ENCODE measurements around the gene NDST1. TPM values are rescaled to one million over a fixed set of nuclear protein-coding genes. Genes with fewer than 3 reads are reported as not detected.

Gene NDST1
- total RNA-seq, 2 experiments from 2014 or later: 9.5 to 26.6 TPM

- Histone ChIP-seq H3K79me2 (ENCODE audit: insufficient read depth, low read depth, low read length) (no peaks in the 10 kb centered on the region), H3K4me1 (ENCODE audit: insufficient read depth, low read length, poor library complexity, severe bottlenecking) (no peaks in the 10 kb centered on the region), H4K20me1 (ENCODE audit: insufficient read depth, low read length) (no peaks in the 10 kb centered on the region), H3K4me3 (ENCODE audit: low read depth, low read length, poor library complexity, severe bottlenecking) (no peak overlapping the region), H3K27ac (ENCODE audit: low read depth, low read length, poor library complexity, severe bottlenecking) (no peak overlapping the region), H3K36me3 (ENCODE audit: insufficient read depth, low read length) (no peaks in the 10 kb centered on the region), H2AFZ (ENCODE audit: low read length) (no peak overlapping the region), H3K9me2 (ENCODE audit: insufficient read depth, low read length) (no peaks in the 10 kb centered on the region), H3K9me3 (ENCODE audit: low read length) (no peaks in the 10 kb centered on the region), H3K4me2 (ENCODE audit: low read length) (no peak overlapping the region)
- intact Hi-C loops (cut with micrococcal nuclease; ENCODE audit: unreplicated experiment): no loop called here
- TF ChIP-seq CTCF (conservative IDR thresholded peaks at IDR 0.05; ENCODE audit: low read length) (no peak), EZH2phosphoT487 (IDR thresholded peaks at IDR 0.05; ENCODE audit: borderline replicate concordance, low read depth, low read length) (no peak)
- CTCF ChIA-PET (ENCODE audit: unreplicated experiment): no interaction called here
- BruUV-seq (replicated peaks): no TSS peak
- DNase-seq (ENCODE audit: low spot score): peak; percentile 10
- POLR2A ChIA-PET: no interaction called here
Observed at GRCh38 chr5:150596826-150597225, 88.9 kb downstream of the NDST1 start.

GRCh38 chr5:150598006-150598405 lies 90.1 kb downstream of the NDST1 start:
- H3K36me3 ChIP-seq (ENCODE audit: insufficient read depth, low read length): no peaks in the 10 kb centered on the region
- no peaks in the 10 kb centered on the region for H3K79me2 ChIP-seq (ENCODE audit: insufficient read depth, low read depth, low read length)
- H3K27ac ChIP-seq (ENCODE audit: low read depth, low read length, poor library complexity, severe bottlenecking): no peak overlapping the region
- BruUV-seq (replicated peaks): no TSS peak
- ChIA-PET POLR2A (no interaction called here), CTCF (ENCODE audit: unreplicated experiment) (no interaction called here)
- no peak for DNase-seq (ENCODE audit: low spot score)
- no peak overlapping the region for H3K4me2 ChIP-seq (ENCODE audit: low read length)
- TF ChIP-seq EZH2phosphoT487 (IDR thresholded peaks at IDR 0.05; ENCODE audit: borderline replicate concordance, low read depth, low read length) (no peak), CTCF (conservative IDR thresholded peaks at IDR 0.05; ENCODE audit: low read length) (no peak)
- no peak overlapping the region for H2AFZ ChIP-seq (ENCODE audit: low read length)
- no peaks in the 10 kb centered on the region for H4K20me1 ChIP-seq (ENCODE audit: insufficient read depth, low read length)
- H3K4me3 ChIP-seq (ENCODE audit: low read depth, low read length, poor library complexity, severe bottlenecking): no peak overlapping the region
- no peaks in the 10 kb centered on the region for H3K9me2 ChIP-seq (ENCODE audit: insufficient read depth, low read length)
- H3K4me1 ChIP-seq (ENCODE audit: insufficient read depth, low read length, poor library complexity, severe bottlenecking): no peaks in the 10 kb centered on the region
- H3K9me3 ChIP-seq (ENCODE audit: low read length): no peaks in the 10 kb centered on the region
- intact Hi-C loops (cut with micrococcal nuclease; ENCODE audit: unreplicated experiment): no loop called here

GRCh38 chr5:150598821-150599273 lies 90.9 kb downstream of the NDST1 start:
- no peaks in the 10 kb centered on the region for H3K9me2 ChIP-seq (ENCODE audit: insufficient read depth, low read length)
- TF ChIP-seq EZH2phosphoT487 (IDR thresholded peaks at IDR 0.05; ENCODE audit: borderline replicate concordance, low read depth, low read length): no peak
- TF ChIP-seq CTCF (conservative IDR thresholded peaks at IDR 0.05; ENCODE audit: low read length): no peak
- intact Hi-C loops (cut with micrococcal nuclease; ENCODE audit: unreplicated experiment): no loop called here
- H3K4me1 ChIP-seq (ENCODE audit: insufficient read depth, low read length, poor library complexity, severe bottlenecking): no peaks in the 10 kb centered on the region
- DNase-seq (ENCODE audit: low spot score): no peak
- no peaks in the 10 kb centered on the region for H3K79me2 ChIP-seq (ENCODE audit: insufficient read depth, low read depth, low read length)
- no peak overlapping the region for H3K27ac ChIP-seq (ENCODE audit: low read depth, low read length, poor library complexity, severe bottlenecking)
- no peak overlapping the region for H3K4me2 ChIP-seq (ENCODE audit: low read length)
- no peaks in the 10 kb centered on the region for H4K20me1 ChIP-seq (ENCODE audit: insufficient read depth, low read length)
- no peak overlapping the region for H3K4me3 ChIP-seq (ENCODE audit: low read depth, low read length, poor library complexity, severe bottlenecking)
- no peak overlapping the region for H2AFZ ChIP-seq (ENCODE audit: low read length)
- BruUV-seq (replicated peaks): no TSS peak
- no peaks in the 10 kb centered on the region for H3K9me3 ChIP-seq (ENCODE audit: low read length)
- ChIA-PET CTCF (ENCODE audit: unreplicated experiment) (no interaction called here), POLR2A (no interaction called here)
- no peaks in the 10 kb centered on the region for H3K36me3 ChIP-seq (ENCODE audit: insufficient read depth, low read length)
